NCI-H2029 (cell line): ENCODE data around the gene CALHM6.

Experiments
- DNase-seq: peaks from one replicate; lab custom pipeline; 2025; lab: John Stamatoyannopoulos, UW

CALHM6 gene

GRCh38 chr6:116461331-116461931, at the start of gene CALHM6:
TSS of gene CALHM6 (plus strand) at chr6:116461375. CDS start at chr6:116461930, 555 bp downstream.
- no peak for DNase-seq

- DNase-seq, result no peak
Observed at GRCh38 chr6:116412270-116412669, 48.9 kb upstream of the CALHM6 start.

GRCh38 chr6:116413357-116413756, 47.8 kb upstream of the CALHM6 start:
- no peak for DNase-seq

- no peak for DNase-seq
Observed at GRCh38 chr6:116417661-116418060, 43.5 kb upstream of the CALHM6 start.

GRCh38 chr6:116419069-116419786, 41.9 kb upstream of the CALHM6 start:
- peak; percentile 62 for DNase-seq

GRCh38 chr6:116420341-116420740, 40.8 kb upstream of the CALHM6 start:
- DNase-seq, result no peak

GRCh38 chr6:116422238-116422637, 38.9 kb upstream of the CALHM6 start:
- DNase-seq, result no peak

- no peak for DNase-seq
Observed at GRCh38 chr6:116424001-116424400, 37.2 kb upstream of the CALHM6 start.

- no peak for DNase-seq
Observed at GRCh38 chr6:116426551-116426950, 34.6 kb upstream of the CALHM6 start.

GRCh38 chr6:116429111-116429510, 32.1 kb upstream of the CALHM6 start:
- no peak for DNase-seq

GRCh38 chr6:116430860-116431259, 30.3 kb upstream of the CALHM6 start:
- no peak for DNase-seq

GRCh38 chr6:116431964-116432595, 29.1 kb upstream of the CALHM6 start:
- DNase-seq, result peak; percentile 81

- no peak for DNase-seq
Observed at GRCh38 chr6:116433206-116433712, 27.9 kb upstream of the CALHM6 start.

- DNase-seq, result no peak
Observed at GRCh38 chr6:116434056-116434725, 27.0 kb upstream of the CALHM6 start.

GRCh38 chr6:116436586-116436985, 24.6 kb upstream of the CALHM6 start:
- DNase-seq, result no peak

GRCh38 chr6:116437656-116438055, 23.5 kb upstream of the CALHM6 start:
- no peak for DNase-seq

- no peak for DNase-seq
Observed at GRCh38 chr6:116438590-116439448, 22.4 kb upstream of the CALHM6 start.

GRCh38 chr6:116439522-116440051, 21.6 kb upstream of the CALHM6 start:
- no peak for DNase-seq

GRCh38 chr6:116443105-116443504, 18.1 kb upstream of the CALHM6 start:
- DNase-seq, result no peak

- peak; percentile 79 for DNase-seq
Observed at GRCh38 chr6:116444092-116444491, 17.1 kb upstream of the CALHM6 start.

- no peak for DNase-seq
Observed at GRCh38 chr6:116444575-116444974, 16.6 kb upstream of the CALHM6 start.
